IMR-90 (cell line): ENCODE data around the gene CAPSL. TPM values are rescaled to one million over a fixed set of nuclear protein-coding genes. Genes with fewer than 3 reads are reported as not detected.
A peak's percentile ranks its signal among the peaks of the same experiment; 100 is the strongest.

Experiments
- ATAC-seq: fragments of 200-7000 bp; cut with Tn5 transposase; 2 replicates; pipeline ENCODE4 v1.9.1; 2020; ENCODE audit warnings: low read depth, mild to moderate bottlenecking, moderate library complexity
- BruUV-seq: library from RNA; stranded (reverse); fragments of 400-500 nt; replicated peaks from 2 replicates; lab custom pipeline; 2021; lab: Mats Ljungman, UMichigan
- CTCF ChIA-PET: fragments of 300-600 bp; formaldehyde crosslinking; extraction: SDS; loops from one replicate; lab custom pipeline; 2021; ENCODE audit warnings: antibody characterized with exemption; lab: Yijun Ruan, JAX
- POLR2A ChIA-PET: fragments of 300-600 bp; sonication (Branson Sonifier 250); formaldehyde crosslinking; loops from one replicate; lab custom pipeline; 2022; ENCODE audit warnings: antibody characterized with exemption; ENCODE audit not compliant: unreplicated experiment; lab: Charles Lee
- DNase-seq: peaks from one replicate; pipeline ENCODE4 v3.0.0; 2013
- H2AFZ ChIP-seq: replicated peaks from 2 replicates; pipeline ENCODE3; 2013; ENCODE audit warnings: low read length, mild to moderate bottlenecking; ENCODE audit not compliant: poor library complexity
- H2AK5ac ChIP-seq: 2 replicates; pipeline ENCODE4 v1.6.1; 2013; ENCODE audit warnings: low read depth, low read length, inconsistent platforms
- H2AK9ac ChIP-seq: replicated peaks from 2 replicates; pipeline ENCODE3; 2013; ENCODE audit warnings: mild to moderate bottlenecking, low read depth, low read length, moderate library complexity; ENCODE audit not compliant: poor library complexity
- H2BK120ac ChIP-seq: 2 replicates; pipeline ENCODE4 v1.6.1; 2013; ENCODE audit warnings: low read depth, low read length, inconsistent platforms
- H2BK15ac ChIP-seq: 3 replicates; pipeline ENCODE4 v1.6.1; 2013; ENCODE audit warnings: low read depth, low read length, inconsistent platforms
- H2BK20ac ChIP-seq: 2 replicates; pipeline ENCODE4 v1.6.1; 2013; ENCODE audit warnings: low read depth, mild to moderate bottlenecking, inconsistent platforms, low read length, moderate library complexity
- H2BK5ac ChIP-seq: 2 replicates; pipeline ENCODE4 v1.6.1; 2013; ENCODE audit warnings: mild to moderate bottlenecking, low read depth, low read length, inconsistent platforms; ENCODE audit not compliant: poor library complexity, severe bottlenecking
- H3K14ac ChIP-seq: replicated peaks from 2 replicates; pipeline ENCODE4 v1.6.1; 2013; ENCODE audit warnings: low read depth, low read length, inconsistent platforms
- H3K18ac ChIP-seq: 2 replicates; pipeline ENCODE4 v1.6.1; 2013; ENCODE audit warnings: low read depth, low read length, control low read depth
- H3K23ac ChIP-seq: 2 replicates; pipeline ENCODE4 v1.6.1; 2013; ENCODE audit warnings: low read depth, low read length, inconsistent platforms
- H3K27ac ChIP-seq: 2 replicates; pipeline ENCODE4 v1.5.1; 2013; ENCODE audit warnings: mild to moderate bottlenecking, control low read depth, low read length; ENCODE audit not compliant: insufficient read depth
- H3K27me3 ChIP-seq: 2 replicates; pipeline ENCODE4 v1.6.1; 2013; ENCODE audit warnings: low read length; ENCODE audit not compliant: control insufficient read depth, insufficient read depth
- H3K36me3 ChIP-seq: 2 replicates; pipeline ENCODE4 v1.6.1; 2013; ENCODE audit warnings: low read length, mixed read lengths; ENCODE audit not compliant: control insufficient read depth, insufficient read depth
- H3K4ac ChIP-seq: 2 replicates; pipeline ENCODE4 v1.6.1; 2013; ENCODE audit warnings: low read depth, low read length, inconsistent platforms
- H3K4me1 ChIP-seq: 2 replicates; pipeline ENCODE4 v1.6.1; 2013; ENCODE audit warnings: low read length, mixed read lengths; ENCODE audit not compliant: control insufficient read depth, insufficient read depth
- H3K4me2 ChIP-seq: 2 replicates; pipeline ENCODE4 v1.6.1; 2013; ENCODE audit warnings: low read depth, mild to moderate bottlenecking, control low read depth, low read length, moderate library complexity
- H3K4me3 ChIP-seq: 2 replicates; pipeline ENCODE4 v1.5.1; 2013; ENCODE audit warnings: low read depth, mild to moderate bottlenecking, control low read depth, low read length, moderate library complexity; ENCODE audit not compliant: insufficient read depth
- H3K56ac ChIP-seq: 2 replicates; pipeline ENCODE4 v1.6.1; 2013; ENCODE audit warnings: low read length, inconsistent platforms; ENCODE audit not compliant: insufficient read depth; ENCODE audit errors: extremely low read depth
- H3K79me1 ChIP-seq, 2 experiments: 2 replicates each; pipeline ENCODE4 v1.6.1; 2013; ENCODE audit warnings: low read length in 2 of 2, inconsistent platforms in 1 of 2, low read depth in 1 of 2
- H3K9ac ChIP-seq: 2 replicates; pipeline ENCODE4 v1.6.1; 2013; ENCODE audit warnings: low read depth, low read length, control low read depth
- H3K9me1 ChIP-seq: 2 replicates; pipeline ENCODE4 v1.6.1; 2013; ENCODE audit warnings: low read length, inconsistent platforms; ENCODE audit not compliant: insufficient read depth
- H3K9me3 ChIP-seq: 2 replicates; pipeline ENCODE4 v1.6.1; 2013; ENCODE audit warnings: low read length; ENCODE audit not compliant: control insufficient read depth, insufficient read depth
- H4K20me1 ChIP-seq: 2 replicates; pipeline ENCODE4 v1.6.1; 2013; ENCODE audit warnings: low read length, inconsistent platforms; ENCODE audit not compliant: insufficient read depth
- H4K5ac ChIP-seq: 2 replicates; pipeline ENCODE4 v1.6.1; 2013; ENCODE audit warnings: mild to moderate bottlenecking, low read depth, low read length, control low read depth
- H4K8ac ChIP-seq, 2 experiments: 2 replicates each; pipeline ENCODE4 v1.6.1; 2013; ENCODE audit warnings: low read depth in 2 of 2, low read length in 2 of 2, control low read depth in 1 of 2, inconsistent platforms in 1 of 2
- H4K91ac ChIP-seq: 2 replicates; pipeline ENCODE4 v1.6.1; 2013; ENCODE audit warnings: low read depth, low read length, inconsistent platforms; ENCODE audit not compliant: insufficient read depth
- CEBPB ChIP-seq: IDR thresholded peaks from 2 replicates; pipeline ENCODE4 v1.6.1; 2012; ENCODE audit warnings: low read depth, low read length, improper control_type of control experiment
- FOS ChIP-seq: fragments of 150-350 bp; IDR thresholded peaks from 2 replicates; pipeline ENCODE4 v1.6.1; 2016; ENCODE audit warnings: low read depth, low read length
- MXI1 ChIP-seq: IDR thresholded peaks from 2 replicates; pipeline ENCODE4 v1.6.1; 2012; ENCODE audit warnings: low read depth, mild to moderate bottlenecking, low read length, moderate library complexity, borderline replicate concordance
- NFE2L2 ChIP-seq: fragments of 150-350 bp; IDR thresholded peaks from 2 replicates; pipeline ENCODE4 v1.6.1; 2016; ENCODE audit warnings: low read depth, mild to moderate bottlenecking, low read length
- RCOR1 ChIP-seq: IDR thresholded peaks from 2 replicates; pipeline ENCODE4 v1.6.1; 2012; ENCODE audit warnings: mild to moderate bottlenecking, low read length, improper control_type of control experiment; ENCODE audit not compliant: insufficient replicate concordance
- WGBS, 2 experiments: methylation state at CpG; one replicate each; pipeline versions ENCODE4 v1.1.5 to v1.1.7; 2013; ENCODE audit warnings: missing lambda C conversion rate in 2 of 2; ENCODE audit not compliant: insufficient read length in 1 of 2; ENCODE audit errors: extremely low coverage in 2 of 2; 5-methylcytosine and 5-hydroxymethylcytosine counted together
- dilution Hi-C: fragments of 300-500 bp; cut with HindIII; formaldehyde crosslinking; loops from one replicate; pipeline ENCODE4 v1.14.3; 2018; ENCODE audit warnings: low sequenced_read_pairs; ENCODE audit not compliant: unreplicated experiment
- in situ Hi-C: fragments of 300-500 bp; cut with MboI; formaldehyde crosslinking; loops from 3 replicates; pipeline ENCODE4 v1.14.3; 2019; ENCODE audit warnings: low sequenced_read_pairs, inconsistent platforms, mixed read lengths
- intact Hi-C: fragments of 100-400 bp; cut with micrococcal nuclease; formaldehyde crosslinking; loops from 2 replicates; pipeline ENCODE4 v1.10.0; 2022
- polyA plus RNA-seq, 3 experiments: library from polyadenylated mRNA; depleted of rRNA; stranded (reverse); fragments of >200 nt; gene quantifications; 2 replicates each; pipeline ENCODE4 v1.2.3, GENCODE V29; 2012; ENCODE audit warnings: low replicate concordance in 1 of 3
- total RNA-seq: library from RNA; depleted of rRNA; stranded (reverse); fragments of >200 nt; gene quantifications from 2 replicates; pipeline ENCODE4 v1.2.3, GENCODE V29; 2012
- TF ChIP-seq, protein P1 (sequence below): fragments of 150-350 bp; IDR thresholded peaks from 2 replicates; pipeline ENCODE4 v1.6.1; 2016; ENCODE audit warnings: low read depth, mild to moderate bottlenecking, low read length, moderate library complexity, borderline replicate concordance
- TF ChIP-seq, protein P2 (sequence below): fragments of 150-350 bp; IDR thresholded peaks from 2 replicates; pipeline ENCODE4 v1.6.1; 2017; ENCODE audit warnings: mild to moderate bottlenecking, antibody characterized with exemption, low read length, low read depth

Gene CAPSL
- total and polyA plus RNA-seq, 2 of the 4 experiments (the other 2 are of a cell fraction), result 0.09 TPM; not detected in 1

DNA sequence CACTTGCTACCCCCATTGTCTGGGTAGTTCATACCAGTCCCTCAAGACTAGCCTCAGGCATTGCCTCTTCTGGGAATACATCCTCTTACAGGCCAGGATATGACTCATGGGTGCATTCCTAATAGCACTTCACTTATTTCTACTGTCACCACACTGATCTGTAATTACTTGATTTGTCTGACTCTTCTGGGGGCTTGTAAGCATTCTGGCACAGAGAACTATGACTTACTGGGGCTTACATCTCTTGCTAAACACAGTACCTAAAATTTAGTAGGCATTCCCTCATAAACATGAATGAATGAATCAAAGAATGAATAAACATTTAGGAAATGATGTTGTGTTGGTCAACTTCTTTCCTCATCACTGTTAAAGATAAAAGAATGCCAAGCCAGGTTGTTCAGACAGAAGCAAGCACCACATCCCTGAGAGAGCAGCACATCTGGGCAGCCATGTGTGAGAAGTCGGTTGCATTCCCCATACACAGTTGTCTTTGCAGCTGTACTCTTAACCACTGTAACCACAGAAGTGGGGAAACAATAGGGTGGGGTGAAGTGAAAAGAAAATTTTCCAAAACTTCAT lies 54.1 kb downstream of the CAPSL start:
- H2BK120ac ChIP-seq, result peak overlapping the region; percentile 93
- TF ChIP-seq RCOR1 (peak; percentile 53), CEBPB (0 out of 2 replicates have a peak, but pooled peaks have one; percentile 6), NFE2L2 (no peak), FOS (peak; percentile 87), MXI1 (0 out of 2 replicates have a peak, but pooled peaks have one; percentile 4)
- TF ChIP-seq, protein P1, sequence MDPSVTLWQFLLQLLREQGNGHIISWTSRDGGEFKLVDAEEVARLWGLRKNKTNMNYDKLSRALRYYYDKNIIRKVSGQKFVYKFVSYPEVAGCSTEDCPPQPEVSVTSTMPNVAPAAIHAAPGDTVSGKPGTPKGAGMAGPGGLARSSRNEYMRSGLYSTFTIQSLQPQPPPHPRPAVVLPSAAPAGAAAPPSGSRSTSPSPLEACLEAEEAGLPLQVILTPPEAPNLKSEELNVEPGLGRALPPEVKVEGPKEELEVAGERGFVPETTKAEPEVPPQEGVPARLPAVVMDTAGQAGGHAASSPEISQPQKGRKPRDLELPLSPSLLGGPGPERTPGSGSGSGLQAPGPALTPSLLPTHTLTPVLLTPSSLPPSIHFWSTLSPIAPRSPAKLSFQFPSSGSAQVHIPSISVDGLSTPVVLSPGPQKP, result no peak
- TF ChIP-seq, protein P2, sequence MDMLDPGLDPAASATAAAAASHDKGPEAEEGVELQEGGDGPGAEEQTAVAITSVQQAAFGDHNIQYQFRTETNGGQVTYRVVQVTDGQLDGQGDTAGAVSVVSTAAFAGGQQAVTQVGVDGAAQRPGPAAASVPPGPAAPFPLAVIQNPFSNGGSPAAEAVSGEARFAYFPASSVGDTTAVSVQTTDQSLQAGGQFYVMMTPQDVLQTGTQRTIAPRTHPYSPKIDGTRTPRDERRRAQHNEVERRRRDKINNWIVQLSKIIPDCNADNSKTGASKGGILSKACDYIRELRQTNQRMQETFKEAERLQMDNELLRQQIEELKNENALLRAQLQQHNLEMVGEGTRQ, result no peak
- peak overlapping the region; percentile 15; the same call in 1 of the 2 replicates for H3K4me2 ChIP-seq
- no peaks in the 10 kb centered on the region for H4K20me1 ChIP-seq
- H2BK15ac ChIP-seq, result peak overlapping the region; percentile 100; the same call in 2 of the 3 replicates
- BruUV-seq, result no TSS peak
- ATAC-seq (peak; percentile 93), DNase-seq (peak; percentile 90)
- no peak overlapping the region for H2AFZ ChIP-seq
- WGBS, 2 experiments, result no CpG with 5 or more reads among the region's 1 CpG
- H3K4ac ChIP-seq, result peak overlapping the region; percentile 96
- peak overlapping the region; percentile 3 to 69 for H4K8ac ChIP-seq
- H2AK9ac ChIP-seq, result no peak overlapping the region
- H3K27me3 ChIP-seq, result no peaks in the 10 kb centered on the region
- intact Hi-C loops, result loop anchor here (2.0 kb wide), 2 partner anchors 25 to 35 kb away; no protein-coding TSS in a partner anchor
- peak overlapping the region; percentile 98 for H2BK20ac ChIP-seq
- peak overlapping the region; percentile 25; the same call in 1 of the 2 replicates for H3K23ac ChIP-seq
- in situ Hi-C loops, result no loop called here
- dilution Hi-C loops, result no loop called here
- no peak overlapping the region for H3K9ac ChIP-seq
- H2AK5ac ChIP-seq, result peak overlapping the region; percentile 45
- peak overlapping the region; percentile 45; the same call in 1 of the 2 replicates for H3K56ac ChIP-seq
- peak overlapping the region; percentile 59 for H3K27ac ChIP-seq
- no peaks in the 10 kb centered on the region for H3K9me3 ChIP-seq
- H3K4me3 ChIP-seq, result no peak overlapping the region
- peak overlapping the region; percentile 99; the same call in 1 of the 2 replicates for H3K18ac ChIP-seq
- 0 out of 4 replicates have a peak, but pooled peaks cover 0 to 2% of the 10 kb centered on the region in 2 experiments for H3K79me1 ChIP-seq
- peak overlapping the region; percentile 70; the same call in 1 of the 2 replicates for H3K14ac ChIP-seq
- H3K4me1 ChIP-seq, result peaks cover 6% of the 10 kb centered on the region; the same call in 1 of the 2 replicates
- peak overlapping the region; percentile 94 for H2BK5ac ChIP-seq
- H4K5ac ChIP-seq, result peak overlapping the region; percentile 79; the same call in 1 of the 2 replicates
- CTCF ChIA-PET, result no interaction called here
- peak overlapping the region; percentile 92 for H4K91ac ChIP-seq
- POLR2A ChIA-PET, result no interaction called here
- H3K9me1 ChIP-seq, result peaks cover 5% of the 10 kb centered on the region; the same call in 1 of the 2 replicates
- no peaks in the 10 kb centered on the region; the same call in 1 of the 2 replicates for H3K36me3 ChIP-seq
